PC-9 (cell line): Measurements from ENCODE around the gene NHLRC3. TPM values are rescaled to one million over a fixed set of nuclear protein-coding genes. Genes with fewer than 3 reads are reported as not detected.

Source experiments
- BruUV-seq: library from RNA; stranded (reverse); fragments of 400-500 nt; replicated peaks from 2 replicates; lab custom pipeline; 2021; lab: Mats Ljungman, UMichigan
- CTCF ChIA-PET: fragments of 300-600 bp; sonication (Branson Sonifier 250); formaldehyde crosslinking; loops from one replicate; lab custom pipeline; 2022; ENCODE audit warnings: antibody characterized with exemption; lab: Charles Lee
- POLR2A ChIA-PET: fragments of 300-600 bp; sonication (Branson Sonifier 250); formaldehyde crosslinking; loops from one replicate; lab custom pipeline; 2022; ENCODE audit warnings: antibody characterized with exemption; ENCODE audit not compliant: unreplicated experiment; lab: Charles Lee
- DNase-seq, 2 experiments: peaks; one replicate each; pipeline versions ENCODE4 v3.0.0 to v3.0.0-alpha.2; 2015 to 2022; ENCODE audit warnings: mixed read lengths in 1 of 2
- H2AFZ ChIP-seq: fragments of 200-600 bp; sonication (generic); 2 replicates; pipeline ENCODE4 v1.8.1; 2017; ENCODE audit warnings: antibody characterized with exemption
- H3F3A ChIP-seq: fragments of 200-600 bp; sonication (generic); 2 replicates; pipeline ENCODE4 v1.8.1; 2017; ENCODE audit warnings: antibody characterized with exemption, mild to moderate bottlenecking, low read depth; ENCODE audit not compliant: insufficient read depth
- H3K27ac ChIP-seq: fragments of 200-600 bp; sonication (generic); 2 replicates; pipeline ENCODE4 v1.6.1; 2016; ENCODE audit warnings: mixed run types
- H3K27me3 ChIP-seq: fragments of 200-600 bp; sonication (generic); 2 replicates; pipeline ENCODE4 v1.6.1; 2016; ENCODE audit warnings: low read depth, mixed run types; ENCODE audit not compliant: insufficient read depth
- H3K36me3 ChIP-seq: fragments of 200-600 bp; sonication (generic); 2 replicates; pipeline ENCODE4 v1.6.1; 2016; ENCODE audit warnings: low read depth, mixed run types
- H3K4me1 ChIP-seq: fragments of 200-600 bp; sonication (generic); replicated peaks from 2 replicates; pipeline ENCODE4 v1.6.1; 2016; ENCODE audit warnings: mixed run types; ENCODE audit not compliant: insufficient read depth
- H3K4me2 ChIP-seq: fragments of 200-600 bp; sonication (generic); 2 replicates; pipeline ENCODE4 v1.6.1; 2017; ENCODE audit warnings: mixed run types
- H3K4me3 ChIP-seq: fragments of 200-600 bp; sonication (generic); 2 replicates; pipeline ENCODE4 v1.6.1; 2016; ENCODE audit warnings: mixed run types
- H3K79me2 ChIP-seq: fragments of 200-600 bp; sonication (generic); 2 replicates; pipeline ENCODE4 v1.6.1; 2017; ENCODE audit warnings: low read depth, mixed run types
- H3K9me2 ChIP-seq: fragments of 200-600 bp; sonication (generic); 2 replicates; pipeline ENCODE4 v1.8.1; 2017; ENCODE audit warnings: mild to moderate bottlenecking; ENCODE audit not compliant: insufficient read depth
- H3K9me3 ChIP-seq: fragments of 200-600 bp; sonication (generic); 2 replicates; pipeline ENCODE4 v1.8.1; 2016; ENCODE audit warnings: low read depth; ENCODE audit not compliant: insufficient read depth
- H4K20me1 ChIP-seq: fragments of 200-600 bp; sonication (generic); 2 replicates; pipeline ENCODE4 v1.8.1; 2017; ENCODE audit not compliant: insufficient read depth
- EZH2 ChIP-seq: fragments of 200-600 bp; sonication (generic); IDR thresholded peaks from 2 replicates; pipeline ENCODE4 v1.8.0; 2017; ENCODE audit warnings: antibody characterized with exemption, low read depth
- intact Hi-C: fragments of 100-400 bp; cut with micrococcal nuclease; formaldehyde crosslinking; loops from one replicate; pipeline ENCODE4 v1.10.0; 2022; ENCODE audit not compliant: unreplicated experiment
- total RNA-seq: library from RNA; stranded (reverse); gene quantifications from 2 replicates; pipeline ENCODE4 v1.2.3, GENCODE V29; 2021
- TF ChIP-seq, protein P1 (sequence below): fragments of 200-600 bp; sonication (generic); conservative IDR thresholded peaks from 2 replicates; pipeline ENCODE4 v1.6.1; 2017; ENCODE audit warnings: mixed run types, antibody characterized with exemption, mild to moderate bottlenecking, moderate library complexity

NHLRC3 gene
- total RNA-seq, 1 experiment from 2014 or later = 25.6 TPM

DNA sequence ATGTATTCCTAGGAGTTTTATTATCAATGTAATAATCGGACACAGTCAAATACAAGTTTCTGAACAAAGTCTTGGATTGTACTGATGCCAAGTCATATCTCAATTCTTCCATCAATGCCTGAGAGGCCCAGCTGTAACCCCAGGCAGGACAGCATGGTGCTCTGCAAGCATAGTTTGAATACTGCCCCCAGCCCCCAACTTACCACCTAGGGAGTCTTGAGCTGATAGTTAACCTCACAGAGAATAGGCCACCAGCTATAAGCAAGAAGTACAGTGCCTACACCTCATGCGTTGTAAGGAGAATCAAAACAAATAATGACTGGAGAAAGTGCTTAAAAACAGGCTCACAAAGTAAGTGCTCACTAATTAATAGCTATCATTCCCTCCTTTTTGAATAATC lies 3.1 kb upstream of the NHLRC3 start:
- intact Hi-C loops = loop anchor here (5.0 kb wide), 2 partner anchors 567 to 622 kb away; partner anchors contain the start of genes COG6 and LHFPL6
- ChIA-PET CTCF (no interaction called here), POLR2A (no interaction called here)
- peaks cover 21% of the 10 kb centered on the region for H3K4me1 ChIP-seq
- no peak for DNase-seq
- H3K27me3 ChIP-seq = no peaks in the 10 kb centered on the region
- H3K4me3 ChIP-seq = peak overlapping the region; percentile 90
- BruUV-seq = no TSS peak
- H3K36me3 ChIP-seq = peaks cover 12% of the 10 kb centered on the region; the same call in 1 of the 2 replicates
- H3F3A ChIP-seq = 0 out of 2 replicates have a peak, but pooled peaks cover 4% of the 10 kb centered on the region
- no peaks in the 10 kb centered on the region for H3K9me3 ChIP-seq
- TF ChIP-seq, protein P1, sequence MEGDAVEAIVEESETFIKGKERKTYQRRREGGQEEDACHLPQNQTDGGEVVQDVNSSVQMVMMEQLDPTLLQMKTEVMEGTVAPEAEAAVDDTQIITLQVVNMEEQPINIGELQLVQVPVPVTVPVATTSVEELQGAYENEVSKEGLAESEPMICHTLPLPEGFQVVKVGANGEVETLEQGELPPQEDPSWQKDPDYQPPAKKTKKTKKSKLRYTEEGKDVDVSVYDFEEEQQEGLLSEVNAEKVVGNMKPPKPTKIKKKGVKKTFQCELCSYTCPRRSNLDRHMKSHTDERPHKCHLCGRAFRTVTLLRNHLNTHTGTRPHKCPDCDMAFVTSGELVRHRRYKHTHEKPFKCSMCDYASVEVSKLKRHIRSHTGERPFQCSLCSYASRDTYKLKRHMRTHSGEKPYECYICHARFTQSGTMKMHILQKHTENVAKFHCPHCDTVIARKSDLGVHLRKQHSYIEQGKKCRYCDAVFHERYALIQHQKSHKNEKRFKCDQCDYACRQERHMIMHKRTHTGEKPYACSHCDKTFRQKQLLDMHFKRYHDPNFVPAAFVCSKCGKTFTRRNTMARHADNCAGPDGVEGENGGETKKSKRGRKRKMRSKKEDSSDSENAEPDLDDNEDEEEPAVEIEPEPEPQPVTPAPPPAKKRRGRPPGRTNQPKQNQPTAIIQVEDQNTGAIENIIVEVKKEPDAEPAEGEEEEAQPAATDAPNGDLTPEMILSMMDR = no peak
- peaks cover 91% of the 10 kb centered on the region for H3K79me2 ChIP-seq
- peaks cover 30% of the 10 kb centered on the region for H4K20me1 ChIP-seq
- H3K4me2 ChIP-seq = peak overlapping the region; percentile 96
- no peak overlapping the region for H2AFZ ChIP-seq
- no peaks in the 10 kb centered on the region for H3K9me2 ChIP-seq
- no peak overlapping the region for H3K27ac ChIP-seq

DNA sequence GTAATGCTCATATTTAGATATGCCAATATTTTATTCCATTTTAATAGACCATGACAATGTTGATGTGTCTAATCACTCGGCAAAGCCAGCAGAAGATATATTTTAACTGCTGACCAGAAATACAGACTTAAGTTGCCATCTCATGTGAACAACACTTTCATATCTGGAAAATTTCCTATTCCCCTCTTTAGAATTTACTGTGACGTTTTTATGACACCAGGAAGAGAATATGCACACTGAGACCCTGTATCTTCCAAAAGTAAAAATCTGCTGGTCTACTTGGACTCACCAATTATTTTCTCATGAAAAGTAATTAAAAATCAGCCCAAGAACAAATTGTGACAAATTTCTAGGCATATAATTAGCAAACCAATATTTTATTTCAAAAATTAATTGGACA lies 2.5 kb upstream of the NHLRC3 start:
- Histone ChIP-seq H3F3A (0 out of 2 replicates have a peak, but pooled peaks cover 4% of the 10 kb centered on the region), H3K4me3 (peak overlapping the region; percentile 90), H3K4me1 (peaks cover 21% of the 10 kb centered on the region), H2AFZ (peak overlapping the region; percentile 93), H4K20me1 (peaks cover 30% of the 10 kb centered on the region), H3K27me3 (no peaks in the 10 kb centered on the region), H3K9me3 (no peaks in the 10 kb centered on the region), H3K9me2 (no peaks in the 10 kb centered on the region), H3K79me2 (peaks cover 87% of the 10 kb centered on the region), H3K36me3 (peaks cover 13% of the 10 kb centered on the region; the same call in 1 of the 2 replicates), H3K27ac (peak overlapping the region; percentile 41), H3K4me2 (peak overlapping the region; percentile 96)
- intact Hi-C loops = loop anchor here (5.0 kb wide), 2 partner anchors 567 to 622 kb away; partner anchors contain the start of genes COG6 and LHFPL6
- ChIA-PET CTCF (no interaction called here), POLR2A (interaction anchor here (0.7 kb wide), 2 partner anchors 329 to 649 kb away, joined by 3 to 4 read pairs; no protein-coding TSS in a partner anchor)
- DNase-seq = no peak
- TF ChIP-seq, protein P1 = no peak
- no peak for TF ChIP-seq EZH2
- no TSS peak for BruUV-seq

DNA sequence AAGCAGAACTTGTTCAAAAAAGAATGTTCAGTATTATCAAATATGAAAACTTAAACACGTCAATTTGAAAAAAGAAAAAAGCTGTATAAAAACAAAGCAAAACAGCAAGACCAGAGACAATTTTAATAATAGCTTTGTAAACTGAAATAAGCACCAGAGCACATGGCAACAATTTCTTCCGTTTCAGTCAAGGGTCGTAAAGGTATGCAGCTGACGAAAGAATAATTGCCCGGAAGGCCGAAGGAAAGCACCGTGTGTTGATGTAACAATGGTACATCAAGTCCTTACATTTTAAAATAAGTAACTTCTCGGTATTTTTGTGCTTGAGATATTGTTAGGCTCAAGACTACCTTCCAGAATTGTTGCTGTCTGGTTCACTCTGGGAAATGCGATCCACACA lies 2.0 kb upstream of the NHLRC3 start:
- Histone ChIP-seq H3K79me2 (peaks cover 83% of the 10 kb centered on the region), H3K4me3 (peak overlapping the region; percentile 90), H3K4me2 (peak overlapping the region; percentile 96), H3K36me3 (peaks cover 17% of the 10 kb centered on the region; the same call in 1 of the 2 replicates), H3K4me1 (peaks cover 21% of the 10 kb centered on the region), H3K27ac (peak overlapping the region; percentile 41), H3F3A (0 out of 2 replicates have a peak, but pooled peaks cover 4% of the 10 kb centered on the region), H3K27me3 (no peaks in the 10 kb centered on the region), H3K9me3 (no peaks in the 10 kb centered on the region), H4K20me1 (peaks cover 27% of the 10 kb centered on the region), H2AFZ (peak overlapping the region; percentile 93), H3K9me2 (no peaks in the 10 kb centered on the region)
- intact Hi-C loops = loop anchor here (5.0 kb wide), 2 partner anchors 566 to 621 kb away; partner anchors contain the start of genes COG6 and LHFPL6
- no peak for DNase-seq
- TF ChIP-seq EZH2 = no peak
- TF ChIP-seq, protein P1 = no peak
- CTCF ChIA-PET = interaction anchor here (1.5 kb wide), 1 partner anchor 12 kb away, joined by 10 read pairs; no protein-coding TSS in a partner anchor
- POLR2A ChIA-PET = interaction anchor here (0.7 kb wide), 3 partner anchors 120 to 649 kb away, joined by 3 to 7 read pairs (median 4); no protein-coding TSS in a partner anchor
- BruUV-seq = no TSS peak
